PC-9 (cell line): ENCODE data around the gene LRCOL1. TPM values are rescaled to one million over a fixed set of nuclear protein-coding genes. Genes with fewer than 3 reads are reported as not detected.

ENCODE experiments used
- BruUV-seq: library from RNA; stranded (reverse); fragments of 400-500 nt; replicated peaks from 2 replicates; lab custom pipeline; 2021; lab: Mats Ljungman, UMichigan
- CTCF ChIA-PET: fragments of 300-600 bp; sonication (Branson Sonifier 250); formaldehyde crosslinking; loops from one replicate; lab custom pipeline; 2022; ENCODE audit warnings: antibody characterized with exemption; lab: Charles Lee
- POLR2A ChIA-PET: fragments of 300-600 bp; sonication (Branson Sonifier 250); formaldehyde crosslinking; loops from one replicate; lab custom pipeline; 2022; ENCODE audit warnings: antibody characterized with exemption; ENCODE audit not compliant: unreplicated experiment; lab: Charles Lee
- DNase-seq, 2 experiments: peaks; one replicate each; pipeline versions ENCODE4 v3.0.0 to v3.0.0-alpha.2; 2015 to 2022; ENCODE audit warnings: mixed read lengths in 1 of 2
- H2AFZ ChIP-seq: fragments of 200-600 bp; sonication (generic); 2 replicates; pipeline ENCODE4 v1.8.1; 2017; ENCODE audit warnings: antibody characterized with exemption
- H3F3A ChIP-seq: fragments of 200-600 bp; sonication (generic); 2 replicates; pipeline ENCODE4 v1.8.1; 2017; ENCODE audit warnings: antibody characterized with exemption, mild to moderate bottlenecking, low read depth; ENCODE audit not compliant: insufficient read depth
- H3K27ac ChIP-seq: fragments of 200-600 bp; sonication (generic); 2 replicates; pipeline ENCODE4 v1.6.1; 2016; ENCODE audit warnings: mixed run types
- H3K27me3 ChIP-seq: fragments of 200-600 bp; sonication (generic); 2 replicates; pipeline ENCODE4 v1.6.1; 2016; ENCODE audit warnings: low read depth, mixed run types; ENCODE audit not compliant: insufficient read depth
- H3K36me3 ChIP-seq: fragments of 200-600 bp; sonication (generic); 2 replicates; pipeline ENCODE4 v1.6.1; 2016; ENCODE audit warnings: low read depth, mixed run types
- H3K4me1 ChIP-seq: fragments of 200-600 bp; sonication (generic); replicated peaks from 2 replicates; pipeline ENCODE4 v1.6.1; 2016; ENCODE audit warnings: mixed run types; ENCODE audit not compliant: insufficient read depth
- H3K4me2 ChIP-seq: fragments of 200-600 bp; sonication (generic); 2 replicates; pipeline ENCODE4 v1.6.1; 2017; ENCODE audit warnings: mixed run types
- H3K4me3 ChIP-seq: fragments of 200-600 bp; sonication (generic); 2 replicates; pipeline ENCODE4 v1.6.1; 2016; ENCODE audit warnings: mixed run types
- H3K79me2 ChIP-seq: fragments of 200-600 bp; sonication (generic); 2 replicates; pipeline ENCODE4 v1.6.1; 2017; ENCODE audit warnings: low read depth, mixed run types
- H3K9me2 ChIP-seq: fragments of 200-600 bp; sonication (generic); 2 replicates; pipeline ENCODE4 v1.8.1; 2017; ENCODE audit warnings: mild to moderate bottlenecking; ENCODE audit not compliant: insufficient read depth
- H3K9me3 ChIP-seq: fragments of 200-600 bp; sonication (generic); 2 replicates; pipeline ENCODE4 v1.8.1; 2016; ENCODE audit warnings: low read depth; ENCODE audit not compliant: insufficient read depth
- H4K20me1 ChIP-seq: fragments of 200-600 bp; sonication (generic); 2 replicates; pipeline ENCODE4 v1.8.1; 2017; ENCODE audit not compliant: insufficient read depth
- EZH2 ChIP-seq: fragments of 200-600 bp; sonication (generic); IDR thresholded peaks from 2 replicates; pipeline ENCODE4 v1.8.0; 2017; ENCODE audit warnings: antibody characterized with exemption, low read depth
- intact Hi-C: fragments of 100-400 bp; cut with micrococcal nuclease; formaldehyde crosslinking; loops from one replicate; pipeline ENCODE4 v1.10.0; 2022; ENCODE audit not compliant: unreplicated experiment
- total RNA-seq: library from RNA; stranded (reverse); gene quantifications from 2 replicates; pipeline ENCODE4 v1.2.3, GENCODE V29; 2021
- TF ChIP-seq, protein P1 (sequence below): fragments of 200-600 bp; sonication (generic); conservative IDR thresholded peaks from 2 replicates; pipeline ENCODE4 v1.6.1; 2017; ENCODE audit warnings: mixed run types, antibody characterized with exemption, mild to moderate bottlenecking, moderate library complexity

The LRCOL1 gene
- total RNA-seq, 1 experiment from 2014 or later = not detected

DNA sequence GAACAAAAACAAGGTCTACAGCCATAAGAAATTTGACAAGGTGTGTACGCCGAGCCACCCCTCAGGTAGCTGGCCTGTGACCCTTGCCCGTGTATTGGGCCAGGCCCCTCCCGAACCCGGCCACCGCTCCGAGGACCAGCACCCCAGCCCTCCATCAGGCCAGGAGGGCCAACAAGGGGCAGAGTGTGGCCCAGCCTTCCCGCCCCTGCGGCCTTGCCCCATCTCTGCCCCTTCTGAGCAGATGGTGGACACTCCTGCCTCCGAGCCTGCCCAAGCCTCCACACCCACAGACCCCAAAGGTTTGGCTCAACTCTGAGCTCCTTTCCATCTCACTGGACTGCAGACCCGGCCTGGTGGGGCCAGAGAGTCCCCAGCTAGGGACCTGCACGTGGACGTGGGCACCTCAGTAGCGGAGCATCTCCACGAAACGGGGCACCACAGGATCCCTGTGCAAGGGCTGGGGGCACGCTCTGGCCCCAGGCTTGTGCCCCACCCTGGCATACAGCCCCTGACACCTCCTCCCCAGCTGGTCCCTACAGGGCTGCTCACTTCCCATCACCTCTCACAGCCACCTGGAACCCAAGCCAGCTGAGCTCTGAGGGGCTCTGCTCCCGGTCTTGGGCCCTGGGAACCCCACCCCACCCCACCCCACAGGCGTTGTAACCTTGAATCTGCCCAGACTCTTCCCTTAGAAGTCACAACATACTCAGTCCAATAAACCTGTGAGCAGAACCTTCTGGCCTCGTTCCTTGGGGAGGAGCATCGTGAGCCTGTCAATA, 11.5 kb upstream of the LRCOL1 start:
- Histone ChIP-seq H4K20me1 (0 out of 2 replicates have a peak, but pooled peaks cover 6% of the 10 kb centered on the region), H3K9me2 (no peaks in the 10 kb centered on the region), H3K36me3 (no peaks in the 10 kb centered on the region), H3K4me1 (peaks cover 30% of the 10 kb centered on the region), H3K9me3 (peaks cover 3% of the 10 kb centered on the region; the same call in 1 of the 2 replicates), H3K27ac (peak overlapping the region; percentile 67), H3K4me3 (no peak overlapping the region), H3F3A (peaks cover 32% of the 10 kb centered on the region), H2AFZ (no peak overlapping the region), H3K4me2 (peak overlapping the region; percentile 69), H3K27me3 (0 out of 2 replicates have a peak, but pooled peaks cover under 1% of the 10 kb centered on the region), H3K79me2 (no peaks in the 10 kb centered on the region)
- intact Hi-C loops = no loop called here
- CTCF ChIA-PET = interaction anchor here (0.5 to 0.6 kb wide), 2 partner anchors 78 to 223 kb away, joined by 3 to 6 read pairs; no protein-coding TSS in a partner anchor
- DNase-seq = no peak
- TF ChIP-seq, protein P1, sequence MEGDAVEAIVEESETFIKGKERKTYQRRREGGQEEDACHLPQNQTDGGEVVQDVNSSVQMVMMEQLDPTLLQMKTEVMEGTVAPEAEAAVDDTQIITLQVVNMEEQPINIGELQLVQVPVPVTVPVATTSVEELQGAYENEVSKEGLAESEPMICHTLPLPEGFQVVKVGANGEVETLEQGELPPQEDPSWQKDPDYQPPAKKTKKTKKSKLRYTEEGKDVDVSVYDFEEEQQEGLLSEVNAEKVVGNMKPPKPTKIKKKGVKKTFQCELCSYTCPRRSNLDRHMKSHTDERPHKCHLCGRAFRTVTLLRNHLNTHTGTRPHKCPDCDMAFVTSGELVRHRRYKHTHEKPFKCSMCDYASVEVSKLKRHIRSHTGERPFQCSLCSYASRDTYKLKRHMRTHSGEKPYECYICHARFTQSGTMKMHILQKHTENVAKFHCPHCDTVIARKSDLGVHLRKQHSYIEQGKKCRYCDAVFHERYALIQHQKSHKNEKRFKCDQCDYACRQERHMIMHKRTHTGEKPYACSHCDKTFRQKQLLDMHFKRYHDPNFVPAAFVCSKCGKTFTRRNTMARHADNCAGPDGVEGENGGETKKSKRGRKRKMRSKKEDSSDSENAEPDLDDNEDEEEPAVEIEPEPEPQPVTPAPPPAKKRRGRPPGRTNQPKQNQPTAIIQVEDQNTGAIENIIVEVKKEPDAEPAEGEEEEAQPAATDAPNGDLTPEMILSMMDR = no peak
- no peak for TF ChIP-seq EZH2
- POLR2A ChIA-PET = no interaction called here
- BruUV-seq = no TSS peak

DNA sequence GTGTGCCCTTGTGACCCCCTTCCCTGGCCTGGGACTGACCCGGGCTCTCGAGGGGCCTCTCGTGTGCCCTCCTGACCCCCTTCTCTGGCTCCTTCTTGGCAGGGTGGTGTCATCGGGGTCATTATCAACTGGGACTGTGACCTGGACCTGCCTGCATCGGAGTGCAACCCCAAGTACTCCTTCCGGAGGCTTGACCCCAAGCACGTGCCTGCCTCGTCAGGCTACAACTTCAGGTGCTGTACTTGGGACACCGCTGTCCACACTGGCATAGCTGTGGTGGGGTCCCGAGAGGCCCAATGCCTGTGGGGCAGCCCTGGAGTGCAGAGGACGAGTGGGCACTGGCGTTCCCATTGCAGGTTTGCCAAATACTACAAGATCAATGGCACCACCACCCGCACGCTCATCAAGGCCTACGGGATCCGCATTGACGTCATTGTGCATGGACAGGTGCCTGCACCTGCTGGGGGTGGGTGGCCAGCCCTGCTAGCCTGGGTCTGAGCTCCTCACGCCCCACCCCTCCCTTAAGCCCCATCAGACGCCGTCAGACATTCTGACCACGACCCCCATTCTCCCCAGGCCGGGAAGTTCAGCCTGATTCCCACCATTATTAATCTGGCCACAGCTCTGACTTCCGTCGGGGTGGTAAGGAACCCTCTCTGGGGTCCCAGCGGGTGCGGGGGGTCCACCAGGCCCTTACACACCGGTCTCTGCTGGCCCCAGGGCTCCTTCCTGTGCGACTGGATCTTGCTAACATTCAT, 10.7 kb upstream of the LRCOL1 start:
- no peak for DNase-seq
- CTCF ChIA-PET = no interaction called here
- no peak overlapping the region for H3K4me2 ChIP-seq
- peaks cover 8% of the 10 kb centered on the region; the same call in 1 of the 2 replicates for H3K27me3 ChIP-seq
- TF ChIP-seq EZH2 = no peak
- TF ChIP-seq, protein P1 = no peak
- H3K79me2 ChIP-seq = no peaks in the 10 kb centered on the region
- no peak overlapping the region for H2AFZ ChIP-seq
- H4K20me1 ChIP-seq = 0 out of 2 replicates have a peak, but pooled peaks cover 6% of the 10 kb centered on the region
- BruUV-seq = no TSS peak
- peaks cover 32% of the 10 kb centered on the region for H3F3A ChIP-seq
- intact Hi-C loops = no loop called here
- peaks cover 7% of the 10 kb centered on the region for H3K9me3 ChIP-seq
- H3K4me1 ChIP-seq = peaks cover 30% of the 10 kb centered on the region
- H3K9me2 ChIP-seq = no peaks in the 10 kb centered on the region
- no peak overlapping the region for H3K4me3 ChIP-seq
- no peaks in the 10 kb centered on the region for H3K36me3 ChIP-seq
- no peak overlapping the region for H3K27ac ChIP-seq
- POLR2A ChIA-PET = no interaction called here

DNA sequence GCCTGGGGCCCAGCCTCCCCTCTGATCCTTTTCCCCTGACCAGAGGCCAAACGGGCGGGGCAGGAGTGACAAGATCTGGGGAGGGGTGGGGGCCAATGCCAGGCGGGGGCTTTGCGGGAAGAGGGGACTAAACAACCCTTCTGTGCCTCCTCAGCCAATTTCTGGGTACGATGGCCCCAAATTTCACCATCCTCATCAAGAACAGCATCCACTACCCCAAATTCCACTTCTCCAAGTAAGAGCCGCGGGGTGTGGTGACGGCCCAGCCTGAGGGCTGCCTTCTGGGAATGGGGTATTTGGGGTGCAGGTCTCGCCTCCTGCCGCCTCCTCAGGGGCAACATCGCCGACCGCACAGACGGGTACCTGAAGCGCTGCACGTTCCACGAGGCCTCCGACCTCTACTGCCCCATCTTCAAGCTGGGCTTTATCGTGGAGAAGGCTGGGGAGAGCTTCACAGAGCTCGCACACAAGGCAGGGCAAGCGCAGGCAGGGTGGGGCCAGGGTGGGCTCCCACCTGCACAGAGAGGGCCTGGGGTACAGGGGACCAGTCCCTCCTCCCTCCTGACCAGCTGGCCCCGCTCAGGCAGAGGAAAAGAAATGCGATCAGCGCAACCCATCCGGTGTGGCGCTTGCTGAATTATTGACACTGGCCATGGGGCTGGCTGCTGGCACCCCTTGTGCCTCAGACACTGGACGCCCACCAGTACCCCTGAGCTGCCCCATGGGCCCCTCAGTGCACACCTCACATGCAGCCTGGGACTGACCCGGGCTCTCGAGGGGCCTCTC, 9.9 kb upstream of the LRCOL1 start:
- peaks cover 7% of the 10 kb centered on the region for H3K9me3 ChIP-seq
- H3K9me2 ChIP-seq = no peaks in the 10 kb centered on the region
- H3K79me2 ChIP-seq = no peaks in the 10 kb centered on the region
- ChIA-PET CTCF (no interaction called here), POLR2A (no interaction called here)
- peaks cover 30% of the 10 kb centered on the region for H3K4me1 ChIP-seq
- no peak for DNase-seq
- 0 out of 2 replicates have a peak, but pooled peaks cover 6% of the 10 kb centered on the region for H4K20me1 ChIP-seq
- TF ChIP-seq EZH2 = no peak
- TF ChIP-seq, protein P1 = no peak
- no peak overlapping the region for H2AFZ ChIP-seq
- BruUV-seq = no TSS peak
- no peak overlapping the region for H3K27ac ChIP-seq
- intact Hi-C loops = no loop called here
- no peak overlapping the region for H3K4me2 ChIP-seq
- H3F3A ChIP-seq = peaks cover 32% of the 10 kb centered on the region
- no peak overlapping the region for H3K4me3 ChIP-seq
- H3K27me3 ChIP-seq = peaks cover 16% of the 10 kb centered on the region; the same call in 1 of the 2 replicates
- no peaks in the 10 kb centered on the region for H3K36me3 ChIP-seq
